Sigmoid colon (tissue), 4 donors: ENCODE results near the gene DCDC1.

Experiments used
- CTCF ChIP-seq, 4 experiments: fragments of 450-650 bp in 3 of 4; fragments of 200-600 bp in 1 of 4; IDR thresholded peaks; one replicate each; pipeline ENCODE4 v1.5.1; 2016 to 2019; ENCODE audit warnings: antibody characterized with exemption in 4 of 4, mild to moderate bottlenecking in 3 of 4, moderate library complexity in 2 of 4
- POLR2A ChIP-seq, 2 donors: fragments of 450-650 bp; IDR thresholded peaks; one replicate each; pipeline ENCODE4 v1.6.1; 2016; ENCODE audit warnings: antibody characterized with exemption in 2 of 2, mild to moderate bottlenecking in 2 of 2, moderate library complexity in 2 of 2
- POLR2AphosphoS5 ChIP-seq, 4 donors: sonication (generic); formaldehyde crosslinking; IDR thresholded peaks; one replicate each; pipeline ENCODE4 v1.6.1; 2017; ENCODE audit warnings: antibody characterized with exemption in 4 of 4

DNA sequence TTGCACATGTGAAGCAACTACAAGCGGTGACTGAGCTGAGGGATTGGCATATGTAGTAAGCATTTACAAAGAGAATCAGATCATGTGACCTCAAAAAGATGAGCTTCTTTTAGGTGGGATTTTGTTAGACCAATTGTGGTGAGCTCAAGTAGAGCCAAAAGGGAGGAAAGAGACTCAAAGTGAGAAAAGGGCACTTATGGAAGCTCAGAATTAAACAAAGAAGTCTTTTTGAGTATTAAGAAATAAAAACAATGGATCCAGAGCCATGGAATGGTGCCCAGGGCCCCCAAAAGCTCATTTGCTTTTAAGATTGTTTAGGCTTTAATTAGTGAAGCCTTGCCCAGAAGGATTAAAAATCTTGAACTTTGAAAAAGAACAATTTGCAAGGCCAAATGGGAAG is 536.7 kb downstream of the DCDC1 start:
- TF ChIP-seq POLR2A (IDR thresholded peaks at IDR 0.05) = no peak
- TF ChIP-seq CTCF (IDR thresholded peaks at IDR 0.05) = no peak
- no peak for TF ChIP-seq POLR2AphosphoS5 (IDR thresholded peaks at IDR 0.05)
